Measurements from ENCODE around the gene PLTP.

PLTP gene

GRCh38 chr20:45867819-45868176 is 44.2 kb downstream of the PLTP start:
- no peak for DNase-seq

- DNase-seq = no peak
Measured at GRCh38 chr20:45867136-45867818, 44.7 kb downstream of the PLTP start.

GRCh38 chr20:45866454-45866853 is 45.5 kb downstream of the PLTP start:
- DNase-seq = no peak

- DNase-seq = no peak
Measured at GRCh38 chr20:45863543-45864470, 48.1 kb downstream of the PLTP start.

GRCh38 chr20:45861221-45862075 is 50.5 kb downstream of the PLTP start:
- peak in 1 of 2 experiments; percentile 33 for DNase-seq

GRCh38 chr20:45860560-45861220 is 51.3 kb downstream of the PLTP start:
- DNase-seq = no peak

- no peak for DNase-seq
Measured at GRCh38 chr20:45859916-45860315, 52.0 kb downstream of the PLTP start.

- DNase-seq = peak; percentile 29 to 56
Measured at GRCh38 chr20:45857882-45858216, 54.1 kb downstream of the PLTP start.

GRCh38 chr20:45857114-45857881 is 54.7 kb downstream of the PLTP start, which contains the start of the genes ACOT8 and ZSWIM3:
TSS of gene ACOT8 (minus strand) at chr20:45857392. CDS start at chr20:45857315, 77 bp downstream.
TSS of gene ZSWIM3 (plus strand) at chr20:45857614. CDS start at chr20:45857826, 212 bp downstream.
- DNase-seq = peak; percentile 100

- no peak for DNase-seq
Measured at GRCh38 chr20:45853484-45853883, 58.5 kb downstream of the PLTP start.

GRCh38 chr20:45852326-45852725 is 59.6 kb downstream of the PLTP start:
- no peak for DNase-seq

- DNase-seq = no peak
Measured at GRCh38 chr20:45851501-45851900, 60.5 kb downstream of the PLTP start.

GRCh38 chr20:45850926-45851325 is 61.0 kb downstream of the PLTP start:
- no peak for DNase-seq

- no peak for DNase-seq
Measured at GRCh38 chr20:45850238-45850637, 61.7 kb downstream of the PLTP start.

GRCh38 chr20:45848969-45849582 is 62.9 kb downstream of the PLTP start:
- no peak for DNase-seq
